GM19468 (cell line): Measurements from ENCODE around the gene KCNG2.

ENCODE experiments used
- ATAC-seq: cut with Tn5 transposase; IDR thresholded peaks from one replicate; pipeline ENCODE4 v1.9.1; 2021; ENCODE audit warnings: mild to moderate bottlenecking, moderate library complexity, moderate number of reproducible peaks; ENCODE audit not compliant: unreplicated experiment; ENCODE audit errors: extremely low read depth

Gene KCNG2

DNA sequence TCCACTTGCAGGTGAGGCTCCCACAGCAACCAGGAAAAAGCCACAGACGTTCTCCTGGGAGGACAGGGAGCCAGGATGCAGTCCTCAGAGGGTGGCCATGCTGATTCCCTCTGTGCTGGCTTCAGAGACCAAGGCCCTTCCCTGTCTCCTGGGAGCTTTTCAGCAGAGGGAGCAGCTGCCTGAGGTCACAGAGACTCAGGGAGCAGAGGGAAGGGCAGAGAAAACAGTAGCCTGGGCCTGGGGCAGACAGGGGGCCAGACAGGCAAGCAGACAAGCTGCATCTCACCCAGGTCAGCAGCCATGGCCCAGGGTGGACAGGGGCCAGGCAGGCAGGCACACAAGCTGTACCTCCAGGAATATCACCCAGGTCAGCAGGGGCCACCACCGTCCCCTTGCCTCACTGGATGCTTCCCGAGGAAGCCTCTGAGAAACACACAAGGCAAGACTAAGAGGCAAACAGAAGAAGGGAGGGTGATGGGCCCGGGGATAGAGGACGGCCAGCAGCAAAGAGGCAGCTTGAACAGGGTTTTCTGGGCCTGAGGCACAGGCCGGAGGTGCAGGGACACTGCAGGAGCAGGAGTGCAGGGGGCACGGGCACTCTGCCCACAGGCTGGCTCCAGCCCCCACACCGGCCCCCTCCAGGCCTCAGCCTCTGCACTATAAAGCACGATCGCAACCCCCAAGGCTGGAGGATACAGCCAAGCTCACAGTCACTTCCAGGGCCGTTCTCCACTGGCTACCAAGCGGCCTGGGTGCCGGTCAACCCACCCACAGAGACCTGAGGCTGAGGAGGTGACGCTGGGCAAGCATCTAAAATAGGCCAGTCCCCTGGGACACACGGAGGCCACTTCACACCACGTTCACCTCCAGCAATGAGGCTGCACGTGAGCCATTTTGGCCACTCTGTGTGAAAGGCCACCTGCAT, 147.6 kb downstream of the KCNG2 start:
- no peak for ATAC-seq

DNA sequence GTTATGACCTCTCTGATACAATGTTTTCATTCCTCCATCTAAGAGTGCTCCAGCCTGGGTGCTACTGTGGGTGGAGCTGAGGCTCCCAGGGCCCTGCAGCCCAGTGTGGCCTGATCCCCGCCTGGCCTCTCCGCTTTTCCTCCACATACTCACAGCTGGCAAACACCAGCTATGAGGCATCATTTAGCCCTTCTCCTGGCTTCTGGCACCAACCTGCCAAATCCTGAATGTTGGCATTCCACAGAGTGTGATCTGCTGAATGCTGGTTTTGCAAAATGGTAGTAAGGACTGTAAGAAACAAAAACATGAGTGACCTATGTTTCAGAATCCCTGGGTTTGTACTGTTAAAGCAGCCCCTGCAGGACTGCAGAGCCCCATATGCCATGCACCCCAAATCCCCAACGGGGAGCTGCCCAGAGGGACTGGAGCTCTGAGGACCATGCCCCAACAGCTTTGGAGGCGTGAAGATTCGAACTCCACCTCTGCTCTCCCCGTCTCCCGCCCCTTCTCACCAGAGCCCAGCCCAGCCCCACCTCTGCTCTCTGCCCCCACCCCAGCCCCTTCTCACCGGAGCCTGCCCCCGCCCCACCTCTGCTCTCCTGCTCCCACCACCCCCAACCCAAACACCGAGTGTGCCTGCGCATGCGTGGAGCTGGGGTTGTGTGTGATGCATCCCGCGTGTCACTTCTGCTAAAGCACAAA, 149.5 kb downstream of the KCNG2 start:
- no peak for ATAC-seq

DNA sequence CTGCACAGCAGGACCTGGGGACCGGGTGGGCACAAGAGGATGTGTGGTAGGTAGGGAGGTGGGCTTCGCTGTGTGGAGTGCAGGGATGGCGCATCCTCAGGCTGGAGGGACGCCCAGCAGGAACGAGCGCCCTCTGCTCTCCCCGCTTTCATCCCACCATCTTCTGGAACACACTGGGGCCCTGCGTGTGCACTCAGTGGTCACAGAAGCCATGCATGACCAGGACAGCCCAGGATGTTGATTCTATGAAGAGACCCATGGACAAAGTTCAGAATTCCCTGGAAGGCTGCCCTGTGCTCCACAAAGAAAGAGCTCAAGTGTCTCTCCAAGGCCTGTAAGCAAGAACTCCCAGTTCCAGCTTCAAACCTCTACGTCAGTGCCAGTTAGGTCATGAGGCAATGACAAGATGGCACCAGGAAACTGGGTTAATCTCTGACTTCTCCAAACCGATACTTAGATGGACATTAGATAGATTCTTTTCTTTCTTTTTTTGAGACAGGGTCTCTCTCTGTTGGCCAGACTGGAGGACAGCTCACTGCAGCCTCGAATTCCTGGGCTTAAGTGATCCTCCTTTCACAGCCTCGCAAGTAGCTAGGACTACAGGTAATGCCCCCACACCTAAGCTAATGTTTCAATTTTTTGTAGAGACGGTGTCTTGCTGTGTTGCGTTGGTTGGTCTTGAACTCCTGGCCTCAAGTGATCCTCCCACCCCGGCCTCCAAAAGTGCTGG, 150.3 kb downstream of the KCNG2 start:
- ATAC-seq = no peak

DNA sequence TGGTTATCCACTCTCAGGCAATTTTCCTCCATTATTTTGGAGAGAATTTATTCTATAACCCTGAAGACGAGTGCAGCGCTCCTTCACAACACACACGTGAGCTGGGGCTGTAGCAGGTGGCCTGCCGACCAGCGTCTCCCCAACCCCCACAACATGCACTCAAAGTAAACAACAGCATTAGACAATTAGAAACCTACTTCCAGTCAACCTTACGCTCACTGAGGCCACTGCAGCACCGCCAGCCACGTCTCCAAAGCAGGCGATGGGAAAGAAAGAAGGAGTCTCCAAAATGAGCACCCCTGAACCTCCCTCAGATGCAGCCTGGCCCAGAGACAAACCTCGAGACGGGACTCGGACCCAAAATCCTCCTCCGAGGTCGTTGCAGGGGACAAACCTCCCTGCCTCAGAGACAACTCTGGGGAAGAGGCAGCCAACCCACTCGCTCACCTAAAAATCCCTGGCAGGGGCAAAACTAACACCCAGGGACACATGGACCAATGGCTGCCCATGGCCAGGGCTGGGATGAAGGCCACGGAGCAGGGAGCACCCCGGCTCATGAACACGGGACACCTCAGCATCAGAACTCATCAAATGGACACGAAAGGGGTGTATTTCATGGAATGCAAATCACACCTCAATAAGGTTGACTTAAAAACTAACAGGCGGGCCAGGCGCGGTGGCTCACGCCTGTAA, 151.1 kb downstream of the KCNG2 start:
- no peak for ATAC-seq
